ENCODE results near the gene GCDH.
"Not testable (repeated sequence)": the region's sequence is repeated elsewhere in the genome, so short reads cannot be mapped to it uniquely, and the experiment has no call there.

The GCDH gene

DNA sequence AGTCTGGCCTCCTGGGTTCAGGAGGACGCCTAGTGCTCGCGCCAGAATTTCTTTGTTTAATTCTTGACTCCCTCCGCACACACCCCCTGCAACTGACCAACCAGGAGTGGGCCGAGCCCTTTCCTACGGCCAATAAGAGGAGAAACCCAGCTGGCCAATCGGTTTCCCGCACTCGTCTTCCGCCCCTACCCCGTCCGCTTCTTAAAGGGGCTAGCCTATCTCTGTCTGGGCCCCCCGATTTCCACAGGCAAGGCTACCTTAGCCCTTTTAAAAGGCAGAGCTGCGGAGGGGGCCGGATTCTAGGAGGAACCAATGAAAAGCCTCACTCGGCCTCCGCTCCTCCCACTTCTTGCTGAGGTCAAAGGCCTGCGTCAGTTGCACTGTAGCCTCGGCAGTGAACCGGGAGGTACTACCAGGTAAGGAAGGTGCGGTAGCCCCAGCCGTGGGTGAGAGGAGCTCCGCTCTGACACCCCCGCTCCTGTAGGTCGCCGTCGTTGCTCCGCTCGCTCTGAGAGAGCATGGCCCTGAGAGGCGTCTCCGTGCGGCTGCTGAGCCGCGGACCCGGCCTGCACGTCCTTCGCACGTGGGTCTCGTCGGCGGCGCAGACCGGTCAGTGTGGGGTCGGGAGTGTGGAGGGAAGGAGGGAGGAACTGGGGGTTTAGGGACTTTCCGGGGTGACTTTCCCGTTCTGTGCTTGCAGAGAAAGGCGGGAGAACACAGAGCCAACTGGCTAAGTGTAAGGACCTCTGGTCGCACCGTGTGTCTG is at the start of gene GCDH:
GCDH (plus strand) TSS at position 374 of the 766 bp plus-strand sequence; CDS start at position 519, 145 bp downstream.
- DNase-seq (ENCODE audit: extremely low read depth in 1 of 2, low read depth in 1 of 2), result peak; percentile 88 to 99

DNA sequence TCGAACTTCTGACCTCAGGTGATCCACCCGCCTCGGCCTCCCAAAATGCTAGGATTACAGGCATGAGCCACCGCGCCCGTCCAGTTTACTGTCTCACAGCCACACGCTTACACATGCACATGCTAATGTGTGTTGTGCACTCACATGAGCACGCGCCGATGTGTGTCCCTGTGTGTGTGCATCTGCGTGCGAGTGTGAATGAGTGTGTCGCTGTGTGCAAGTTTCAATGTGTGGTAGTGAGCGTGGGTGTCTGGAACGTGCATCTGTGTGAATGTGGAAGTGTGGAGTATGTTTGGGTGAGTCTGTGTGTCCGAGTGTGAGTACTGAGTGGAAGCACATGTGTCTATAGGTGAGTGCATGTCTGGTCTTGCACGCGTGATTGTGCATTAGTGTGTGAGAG is 48.4 kb upstream of the GCDH start:
- no peak for DNase-seq (ENCODE audit: extremely low read depth in 1 of 2, low read depth in 1 of 2)

GRCh38 chr19:12843328-12843727 is 47.6 kb upstream of the GCDH start:
- no peak for DNase-seq (ENCODE audit: extremely low read depth in 1 of 2, low read depth in 1 of 2)

DNA sequence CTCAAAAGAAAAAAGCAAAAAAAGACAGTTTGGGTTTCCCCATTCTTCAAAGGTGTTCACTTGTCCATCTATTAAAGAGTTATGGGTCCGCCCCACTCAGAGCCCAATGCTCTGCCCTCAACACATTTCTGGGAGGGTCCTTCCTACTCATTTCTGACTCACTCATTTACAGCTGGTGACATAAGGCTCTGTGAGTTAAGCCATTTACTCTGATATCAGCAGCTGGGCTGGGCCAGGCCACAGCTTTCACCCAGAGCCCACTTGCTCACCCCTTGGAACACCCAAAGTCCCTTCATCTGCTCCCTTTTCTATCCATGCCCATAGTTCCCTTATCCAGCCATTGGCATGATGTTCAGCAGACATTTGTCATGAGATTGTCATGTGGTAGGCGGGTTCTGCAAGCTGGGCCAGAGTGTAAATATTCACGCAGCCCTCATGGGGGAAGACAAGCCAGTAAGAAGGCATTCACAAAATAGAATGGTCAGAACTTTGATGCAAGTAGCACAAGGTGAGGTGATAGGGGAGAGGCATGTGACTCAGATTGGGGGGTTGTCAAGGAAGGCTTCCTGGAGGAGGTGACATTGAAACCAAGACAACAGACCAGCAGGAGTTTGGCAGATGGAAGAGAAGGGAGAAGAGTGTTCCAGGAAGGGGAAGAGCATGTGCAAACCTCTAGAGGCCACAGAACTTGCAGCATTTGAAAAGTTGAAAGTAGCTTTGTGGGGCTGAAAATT is 46.8 kb upstream of the GCDH start:
- no peak for DNase-seq (ENCODE audit: extremely low read depth in 1 of 2, low read depth in 1 of 2)

DNA sequence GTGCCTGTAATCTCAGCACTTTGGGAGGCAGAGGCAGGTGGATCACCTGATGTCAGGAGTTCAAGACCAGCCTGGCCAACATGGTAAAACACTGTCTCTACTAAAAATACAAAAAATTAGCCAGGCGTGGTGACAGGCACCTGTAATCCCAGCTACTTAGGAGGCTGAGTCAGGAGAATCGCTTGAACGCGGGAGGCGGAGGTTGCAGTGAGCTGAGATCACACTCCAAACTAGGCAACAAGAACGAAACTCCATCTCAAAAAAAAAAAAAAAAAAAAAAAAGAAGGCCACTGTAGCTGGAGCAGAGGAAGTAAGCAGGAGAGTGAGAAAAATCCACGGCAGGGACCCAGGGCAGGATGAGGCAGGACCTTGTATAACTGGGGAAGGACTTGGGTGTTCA is 44.3 kb upstream of the GCDH start:
- not testable (repeated sequence) for DNase-seq (ENCODE audit: extremely low read depth in 1 of 2, low read depth in 1 of 2)

GRCh38 chr19:12847159-12848139 is 43.5 kb upstream of the GCDH start:
- DNase-seq (ENCODE audit: extremely low read depth in 1 of 2, low read depth in 1 of 2), result peak; percentile 76 to 78

DNA sequence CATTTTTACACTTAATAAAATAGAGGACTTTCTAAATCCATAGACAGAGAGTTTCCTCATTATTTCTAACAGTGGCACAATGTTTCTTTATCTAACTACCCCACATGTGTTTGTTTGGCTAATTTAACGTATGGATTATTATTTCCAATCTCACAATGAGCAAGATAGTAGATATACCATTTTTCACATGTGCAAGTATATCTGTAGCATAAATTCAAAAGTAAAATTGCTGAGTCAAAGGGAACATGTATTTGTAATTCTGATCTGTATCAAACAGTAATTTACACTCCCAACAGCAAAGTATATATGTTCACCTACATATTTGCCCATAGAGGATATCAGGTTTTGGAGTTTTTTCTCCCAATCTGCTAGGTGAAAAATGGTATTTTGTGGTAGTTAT is 34.3 kb upstream of the GCDH start:
- DNase-seq (ENCODE audit: extremely low read depth in 1 of 2, low read depth in 1 of 2), result no peak

- no peak for DNase-seq (ENCODE audit: extremely low read depth in 1 of 2, low read depth in 1 of 2)
These were observed 32.7 kb upstream of the GCDH start for GRCh38 chr19:12858041-12858928.

GRCh38 chr19:12859546-12859945 is 31.4 kb upstream of the GCDH start:
- no peak for DNase-seq (ENCODE audit: extremely low read depth in 1 of 2, low read depth in 1 of 2)

DNA sequence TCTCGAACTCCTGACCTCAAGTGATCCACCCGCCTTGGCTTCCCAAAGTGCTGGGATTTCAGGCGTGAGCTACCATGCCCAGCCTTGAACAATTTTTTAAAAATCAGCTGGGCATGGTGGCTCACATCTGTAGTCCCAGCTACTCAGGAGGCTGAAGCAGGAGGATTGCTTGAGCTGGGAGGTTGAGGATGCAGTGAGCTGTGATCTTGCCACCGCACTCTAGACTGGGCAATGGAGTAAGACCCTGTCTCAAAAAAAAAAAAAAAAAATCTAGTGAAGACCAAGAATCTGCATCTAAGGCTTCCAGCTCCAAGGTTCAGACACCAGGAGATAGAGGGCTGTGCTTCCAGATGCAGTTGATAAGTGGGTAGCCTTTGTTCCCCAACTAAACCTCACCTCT is 26.8 kb upstream of the GCDH start:
- DNase-seq (ENCODE audit: extremely low read depth in 1 of 2, low read depth in 1 of 2), result no peak

DNA sequence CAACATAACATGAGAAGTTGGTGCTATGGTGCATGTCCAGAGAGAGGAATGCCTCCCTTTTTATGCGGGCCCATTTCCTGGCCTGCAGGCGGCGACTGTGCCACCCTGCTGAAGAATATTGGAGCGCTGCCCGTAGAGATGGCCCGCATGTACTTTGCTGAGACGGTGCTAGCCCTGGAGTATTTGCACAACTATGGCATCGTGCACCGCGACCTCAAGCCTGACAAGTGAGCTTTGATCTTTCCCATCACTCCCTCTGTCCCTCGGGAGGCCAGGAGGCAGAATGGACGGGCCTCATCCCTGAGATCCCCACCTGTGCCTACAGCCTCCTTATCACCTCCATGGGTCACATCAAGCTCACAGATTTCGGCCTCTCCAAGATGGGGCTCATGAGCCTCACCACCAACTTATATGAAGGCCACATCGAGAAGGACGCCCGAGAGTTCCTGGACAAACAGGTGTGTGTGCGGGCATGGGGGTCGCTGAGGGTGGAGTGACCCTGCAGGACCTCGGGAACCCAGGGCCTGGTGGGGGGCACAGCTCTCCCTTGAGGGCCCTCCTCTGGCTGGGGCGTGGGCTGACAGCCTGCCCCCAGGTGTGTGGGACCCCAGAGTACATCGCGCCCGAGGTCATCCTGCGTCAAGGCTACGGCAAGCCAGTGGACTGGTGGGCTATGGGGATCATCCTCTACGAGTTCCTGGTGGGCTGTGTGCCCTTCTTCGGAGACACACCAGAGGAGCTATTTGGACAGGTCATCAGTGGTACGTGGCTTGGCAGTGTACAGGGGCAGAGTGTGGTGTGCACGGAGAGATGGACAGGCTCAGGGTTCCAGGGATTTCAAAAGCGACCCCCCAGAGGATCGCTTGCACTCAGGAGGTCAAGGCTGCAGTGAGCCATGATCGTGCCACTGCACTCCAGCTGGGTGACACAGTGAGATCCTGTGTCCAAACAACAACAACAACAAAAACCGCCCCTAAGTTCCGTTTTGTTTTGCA is 25.9 kb upstream of the GCDH start:
- DNase-seq (ENCODE audit: extremely low read depth in 1 of 2, low read depth in 1 of 2), result no peak

- no peak for DNase-seq (ENCODE audit: extremely low read depth in 1 of 2, low read depth in 1 of 2)
These were observed 25.1 kb upstream of the GCDH start for GRCh38 chr19:12865746-12866415.

- no peak for DNase-seq (ENCODE audit: extremely low read depth in 1 of 2, low read depth in 1 of 2)
These were observed 24.4 kb upstream of the GCDH start for GRCh38 chr19:12866416-12867119.

DNA sequence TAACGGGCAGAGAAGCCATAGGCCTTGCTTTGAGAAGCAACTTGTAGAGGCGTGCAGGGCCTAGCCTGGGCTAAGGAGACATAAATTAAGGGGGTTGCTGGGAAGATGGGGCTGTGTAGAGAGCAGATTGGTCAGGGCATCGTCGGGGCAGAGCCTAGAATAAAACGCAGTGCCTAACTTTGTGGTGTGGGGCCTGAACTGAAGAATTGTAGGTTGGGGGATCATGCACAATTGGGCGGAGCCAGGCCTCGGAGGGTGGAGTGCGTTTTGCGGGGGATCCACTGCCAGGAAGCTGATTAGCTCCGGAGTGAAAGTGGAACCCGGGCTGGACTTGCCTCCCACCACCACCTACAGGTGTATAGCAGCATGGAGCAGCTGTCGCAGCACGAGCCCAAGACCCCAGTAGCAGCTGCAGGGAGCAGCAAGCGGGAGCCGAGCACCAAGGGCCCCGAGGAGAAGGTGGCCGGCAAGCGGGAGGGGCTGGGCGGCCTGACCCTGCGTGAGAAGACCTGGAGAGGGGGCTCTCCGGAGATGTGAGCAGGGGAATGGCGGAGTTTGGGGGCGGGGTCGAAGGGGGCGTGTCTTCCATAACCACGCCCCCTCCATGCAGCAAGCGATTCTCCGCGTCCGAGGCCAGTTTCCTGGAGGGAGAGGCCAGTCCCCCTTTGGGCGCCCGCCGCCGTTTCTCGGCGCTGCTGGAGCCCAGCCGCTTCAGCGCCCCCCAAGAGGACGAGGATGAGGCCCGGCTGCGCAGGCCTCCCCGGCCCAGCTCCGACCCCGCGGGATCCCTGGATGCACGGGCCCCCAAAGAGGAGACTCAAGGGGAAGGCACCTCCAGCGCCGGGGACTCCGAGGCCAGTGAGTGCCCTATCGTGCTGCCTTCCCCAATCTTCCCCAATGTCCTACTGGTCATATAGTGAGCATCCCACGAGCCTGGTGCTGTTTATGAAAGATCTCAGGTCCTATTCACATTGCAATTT is 23.6 kb upstream of the GCDH start:
- DNase-seq (ENCODE audit: extremely low read depth in 1 of 2, low read depth in 1 of 2), result peak in 1 of 2 donors; percentile 39

GRCh38 chr19:12868540-12869112 is 22.3 kb upstream of the GCDH start:
- no peak for DNase-seq (ENCODE audit: extremely low read depth in 1 of 2, low read depth in 1 of 2)

DNA sequence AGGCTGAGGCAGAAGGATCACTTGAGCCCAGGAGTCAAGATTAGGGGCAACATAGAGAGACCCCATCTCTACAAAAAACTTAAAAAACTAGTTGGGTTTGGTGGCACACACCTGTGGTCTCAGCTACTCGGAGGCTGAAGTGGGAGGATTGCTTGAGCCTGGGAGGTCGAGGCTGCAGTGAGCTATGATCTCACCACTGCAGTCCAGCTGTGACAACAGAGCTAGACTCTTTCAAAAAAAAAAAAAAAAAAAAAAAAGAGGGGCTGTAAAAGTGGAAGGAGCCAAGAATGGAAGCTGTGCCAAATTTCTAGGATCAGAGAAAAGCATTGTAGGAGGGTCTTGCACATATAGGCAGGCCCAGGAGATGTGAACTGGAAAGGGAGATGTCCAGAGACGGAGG is 19.3 kb upstream of the GCDH start:
- DNase-seq (ENCODE audit: extremely low read depth in 1 of 2, low read depth in 1 of 2), result no peak

Measured in stimulated activated CD8-positive, alpha-beta memory T cell treated with anti-CD3 and anti-CD28 coated beads, Interleukin-7, amount 100 ng/mL, for 48 hours (primary cell).